ENCODE measurements around the gene GRK2.
A peak's percentile ranks its signal among the peaks of the same experiment; 100 is the strongest.
"Not testable (repeated sequence)": the region's sequence is repeated elsewhere in the genome, so short reads cannot be mapped to it uniquely, and the experiment has no call there.

The GRK2 gene

GRCh38 chr11:67312187-67313021, 46.1 kb downstream of the GRK2 start:
- DNase-seq (ENCODE audit: low read depth): peak; percentile 19

- no peak for DNase-seq (ENCODE audit: low read depth)
Observed at GRCh38 chr11:67313125-67313890, 47.0 kb downstream of the GRK2 start.

- DNase-seq (ENCODE audit: low read depth): no peak
Observed at GRCh38 chr11:67314218-67314617, 47.9 kb downstream of the GRK2 start.

- no peak for DNase-seq (ENCODE audit: low read depth)
Observed at GRCh38 chr11:67315325-67315909, 49.1 kb downstream of the GRK2 start.

GRCh38 chr11:67316882-67317204, 50.6 kb downstream of the GRK2 start:
- no peak for DNase-seq (ENCODE audit: low read depth)

GRCh38 chr11:67317205-67317887, 51.1 kb downstream of the GRK2 start:
- DNase-seq (ENCODE audit: low read depth): peak; percentile 97

- no peak for DNase-seq (ENCODE audit: low read depth)
Observed at GRCh38 chr11:67317888-67318555, 51.7 kb downstream of the GRK2 start.

- not testable (repeated sequence) for DNase-seq (ENCODE audit: low read depth)
Observed at GRCh38 chr11:67318876-67319275, 52.6 kb downstream of the GRK2 start.

GRCh38 chr11:67320011-67320410, 53.7 kb downstream of the GRK2 start:
- no peak for DNase-seq (ENCODE audit: low read depth)

- DNase-seq (ENCODE audit: low read depth): no peak
Observed at GRCh38 chr11:67320691-67321090, 54.4 kb downstream of the GRK2 start.

- no peak for DNase-seq (ENCODE audit: low read depth)
Observed at GRCh38 chr11:67321313-67321871, 55.1 kb downstream of the GRK2 start.

- no peak for DNase-seq (ENCODE audit: low read depth)
Observed at GRCh38 chr11:67322049-67322448, 55.8 kb downstream of the GRK2 start.

- DNase-seq (ENCODE audit: low read depth): no peak
Observed at GRCh38 chr11:67323526-67323925, 57.3 kb downstream of the GRK2 start.

- no peak for DNase-seq (ENCODE audit: low read depth)
Observed at GRCh38 chr11:67332081-67332691, 65.9 kb downstream of the GRK2 start.
